GM19455 (cell line): ENCODE data around the gene CCDC197.

Experiments
- ATAC-seq: cut with Tn5 transposase; IDR thresholded peaks from one replicate; pipeline ENCODE4 v1.9.1; 2021; ENCODE audit not compliant: unreplicated experiment

The CCDC197 gene

DNA sequence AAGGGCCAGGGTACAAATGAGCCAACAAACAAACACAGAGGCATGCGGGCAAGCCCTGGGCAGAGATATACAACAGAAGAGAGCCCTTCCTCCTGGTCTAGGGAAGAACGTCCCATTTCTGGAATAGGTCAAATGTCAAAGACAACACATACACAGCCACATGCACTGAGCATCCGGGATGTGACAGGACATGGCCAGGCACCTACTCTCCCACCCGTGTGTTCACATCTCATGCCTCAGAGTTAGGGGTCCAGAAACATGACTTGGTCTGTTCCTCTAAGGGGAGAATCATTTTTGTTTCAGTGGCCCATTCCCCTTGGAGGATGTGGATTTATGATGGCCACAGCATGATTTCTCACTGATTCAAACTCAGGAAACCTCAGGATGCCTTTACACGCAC, 19.9 kb upstream of the CCDC197 start:
- ATAC-seq, result no peak

DNA sequence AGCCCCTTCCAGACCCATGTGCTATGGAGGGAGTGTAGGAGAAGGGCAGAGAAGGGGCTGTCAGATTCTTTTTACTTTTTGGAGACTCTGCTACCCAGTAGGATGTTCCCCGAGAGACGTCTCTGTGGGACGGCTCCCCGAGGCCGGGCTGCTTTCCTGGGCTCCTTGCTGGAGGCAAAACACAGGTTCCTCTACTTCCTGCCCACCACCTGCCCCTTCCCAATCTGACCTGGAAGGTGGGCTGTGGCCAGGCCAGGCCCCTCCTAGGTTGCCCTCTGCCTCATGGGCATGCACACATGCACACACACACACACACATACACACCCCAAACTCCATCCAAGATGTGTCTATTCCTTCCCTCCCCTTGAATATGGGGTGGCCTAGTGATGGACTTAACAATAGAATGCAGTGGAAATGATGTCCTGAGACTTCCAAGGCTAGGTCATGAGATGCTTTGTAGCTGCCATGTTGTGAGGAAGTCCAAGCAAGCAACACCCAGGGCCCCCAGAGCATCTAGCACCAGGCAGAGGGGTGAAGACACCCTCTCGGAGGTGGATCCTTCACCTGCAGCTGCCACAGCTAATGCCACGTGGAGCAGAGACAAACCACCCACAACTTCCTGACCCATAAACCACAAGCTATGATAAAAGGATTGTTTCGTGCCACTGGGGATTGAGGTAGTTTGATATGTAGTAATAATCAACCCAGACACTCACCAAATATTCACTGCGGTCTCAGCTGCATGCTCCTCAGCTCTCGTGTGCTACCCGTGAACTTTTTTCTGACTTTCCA, 19.1 kb upstream of the CCDC197 start:
- no peak for ATAC-seq

DNA sequence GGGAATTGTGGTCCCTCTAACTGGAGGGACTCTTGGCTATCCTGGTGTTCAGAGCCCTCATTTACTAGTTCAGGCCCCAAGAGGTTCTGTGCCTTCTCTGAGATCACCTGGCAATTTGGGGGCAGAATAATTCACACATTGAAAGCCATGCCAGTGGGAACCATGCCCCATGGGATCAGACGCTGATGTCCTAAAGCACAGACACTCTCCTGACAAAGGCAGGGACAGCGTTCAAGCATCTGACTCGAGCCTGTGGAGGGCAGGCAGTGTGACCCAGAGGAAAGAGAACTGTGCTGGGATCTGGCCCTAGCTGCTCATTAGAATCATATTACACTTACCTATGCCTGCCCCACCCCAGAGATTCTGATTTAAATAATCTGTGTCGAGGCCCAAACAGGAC, 18.4 kb upstream of the CCDC197 start:
- no peak for ATAC-seq

DNA sequence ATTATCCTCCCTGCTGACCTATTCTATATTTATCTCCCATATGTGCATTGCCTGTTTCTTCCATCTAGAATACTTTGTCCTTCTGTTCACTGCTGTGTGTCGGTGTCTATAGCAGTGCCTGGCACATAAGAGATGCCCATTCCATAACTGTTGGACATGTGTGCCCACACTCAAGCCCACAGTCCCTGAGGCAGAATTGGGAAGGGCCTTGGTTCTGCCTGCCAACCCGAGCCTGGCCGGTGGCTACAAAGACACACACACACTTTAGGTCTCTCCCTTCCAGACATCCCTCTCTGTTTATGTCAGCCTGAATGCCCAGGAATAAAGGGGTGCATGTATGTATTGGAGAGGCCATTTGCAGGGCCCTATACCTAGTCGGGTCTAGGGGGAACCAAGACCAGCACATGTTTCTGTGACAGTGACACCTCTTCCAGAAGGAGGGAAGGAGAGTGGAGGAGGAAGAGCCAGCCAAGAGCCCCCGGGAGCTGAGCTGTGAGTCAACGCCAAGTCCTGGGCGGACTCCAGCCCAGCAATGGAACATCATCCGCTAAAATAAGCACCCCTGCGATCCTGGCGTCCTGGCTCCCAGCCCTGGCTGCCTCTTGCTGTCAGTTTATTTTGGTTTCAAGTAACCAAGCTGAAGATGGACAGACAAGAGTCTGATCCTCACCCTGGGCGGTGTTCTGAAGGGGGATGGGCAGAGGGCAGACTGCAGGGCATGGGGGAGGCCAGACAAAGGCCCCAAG, 16.5 kb upstream of the CCDC197 start:
- ATAC-seq, result no peak

DNA sequence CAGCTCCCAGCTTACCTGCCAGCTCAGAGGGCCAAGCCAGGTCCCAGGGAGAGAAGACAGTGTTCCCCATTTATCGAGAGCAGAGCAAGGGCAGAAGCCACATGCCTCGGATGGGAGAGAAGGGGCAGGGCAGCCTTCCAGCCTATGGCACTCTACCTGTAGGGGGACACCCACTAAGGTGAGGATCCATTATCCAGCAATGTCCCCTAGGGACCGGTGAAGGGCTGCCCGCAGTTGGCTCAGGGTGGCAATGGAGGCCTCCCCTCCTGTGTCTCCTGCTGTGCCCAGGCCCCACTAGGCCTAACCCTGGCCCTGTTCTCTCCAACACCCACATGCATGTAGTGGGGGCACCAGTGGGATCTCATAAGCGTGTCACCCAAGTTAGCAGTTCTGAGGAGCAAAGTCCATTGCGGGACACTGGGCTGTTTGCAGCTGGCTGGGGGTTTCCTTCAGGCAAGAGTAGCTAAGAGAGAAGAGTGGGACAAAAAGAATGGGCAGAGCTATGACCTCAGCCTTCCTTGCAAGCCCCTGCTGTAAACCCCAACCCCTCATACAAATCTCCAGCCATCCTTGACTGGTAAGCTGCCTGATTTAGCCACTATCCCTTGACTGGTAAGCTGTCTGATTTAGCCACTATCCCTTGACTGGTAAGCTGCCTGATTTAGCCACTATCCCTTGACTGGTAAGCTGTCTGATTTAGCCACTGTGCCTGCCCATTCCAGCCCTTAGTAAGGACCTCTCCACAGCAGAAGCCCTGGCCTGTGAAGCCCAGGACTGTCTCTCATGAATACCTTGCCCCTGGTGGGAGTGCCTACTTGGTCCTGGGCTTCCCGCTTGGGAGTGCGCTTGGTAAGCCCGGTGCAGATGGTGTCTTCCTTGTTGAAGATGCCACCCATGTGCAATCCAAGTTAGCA, 15.5 kb upstream of the CCDC197 start:
- no peak for ATAC-seq

DNA sequence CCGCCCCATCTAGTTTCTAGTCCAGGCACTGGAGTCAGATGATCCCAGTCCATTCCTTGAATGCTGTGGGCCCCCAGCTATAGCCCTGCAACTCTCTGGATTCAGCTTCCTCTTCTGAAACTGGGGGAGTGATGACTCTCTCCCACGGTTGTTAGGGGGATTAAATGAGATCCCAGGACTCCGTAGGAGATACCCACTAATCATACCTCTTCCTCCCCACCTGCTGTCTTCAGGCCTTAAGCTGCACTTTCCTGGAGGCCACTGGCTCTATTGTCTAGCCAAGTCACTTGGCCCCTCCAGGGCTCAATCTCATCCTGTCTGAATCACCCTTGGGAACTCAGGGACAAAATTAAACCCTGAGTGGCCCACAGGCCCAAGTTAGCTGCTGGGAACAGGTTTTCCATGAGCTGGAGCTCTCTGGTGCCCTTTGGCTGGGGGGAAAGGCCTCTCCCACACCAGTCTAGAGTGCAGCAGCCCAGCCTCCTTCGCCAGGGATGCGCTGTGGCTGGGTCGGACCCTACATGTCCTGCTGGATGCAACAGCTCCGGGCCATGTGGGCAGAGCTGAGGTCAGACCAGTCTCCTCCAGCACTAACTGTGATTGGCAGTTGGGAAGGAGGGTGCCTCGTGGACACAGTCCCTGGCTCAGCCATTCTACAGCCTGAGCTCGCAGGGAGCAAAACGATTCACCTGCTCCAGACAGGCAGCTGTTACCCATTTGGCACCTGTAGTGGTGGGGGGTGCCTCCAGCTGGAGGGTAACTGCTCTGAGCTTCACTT, 14.7 kb upstream of the CCDC197 start:
- ATAC-seq, result no peak

DNA sequence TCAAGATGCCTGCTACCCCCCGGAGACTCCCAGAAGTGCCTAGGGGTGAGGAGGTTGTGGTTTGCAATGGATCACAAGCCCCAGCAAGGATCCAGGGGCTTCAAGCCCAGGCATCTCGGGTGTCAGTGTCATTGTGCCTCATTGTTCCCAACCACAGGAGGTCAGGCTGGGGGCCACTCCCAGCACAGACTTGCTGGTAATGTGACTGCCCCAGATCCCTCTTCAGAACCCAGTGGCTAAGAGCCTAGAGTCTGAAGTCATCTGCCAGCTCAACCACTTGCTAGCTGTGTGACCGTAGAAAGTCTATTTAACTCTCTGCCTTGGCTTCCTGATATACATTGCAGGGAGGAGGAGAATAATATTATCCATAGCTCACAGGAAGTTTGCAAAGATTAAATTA, 13.0 kb upstream of the CCDC197 start:
- no peak for ATAC-seq

DNA sequence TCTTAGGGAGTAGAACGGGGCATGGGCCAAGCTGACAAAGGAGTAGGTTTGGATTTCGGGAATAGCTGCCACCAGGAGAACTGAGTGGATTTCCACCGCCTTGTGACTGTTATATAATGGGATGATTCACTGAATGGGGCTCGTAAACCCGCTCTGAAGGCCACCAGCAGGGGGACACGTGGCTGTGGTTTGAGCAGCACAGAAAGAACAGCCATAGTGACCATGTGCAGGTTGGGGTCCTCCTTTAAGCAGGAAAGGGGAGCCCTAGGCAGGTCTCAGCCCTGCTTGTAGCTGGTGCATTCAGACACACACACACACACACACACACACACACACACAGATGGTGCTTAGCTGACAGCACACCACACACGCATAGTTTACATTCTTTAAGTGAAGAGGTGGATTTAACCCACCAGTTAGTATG, 12.1 kb upstream of the CCDC197 start:
- ATAC-seq, result no peak

DNA sequence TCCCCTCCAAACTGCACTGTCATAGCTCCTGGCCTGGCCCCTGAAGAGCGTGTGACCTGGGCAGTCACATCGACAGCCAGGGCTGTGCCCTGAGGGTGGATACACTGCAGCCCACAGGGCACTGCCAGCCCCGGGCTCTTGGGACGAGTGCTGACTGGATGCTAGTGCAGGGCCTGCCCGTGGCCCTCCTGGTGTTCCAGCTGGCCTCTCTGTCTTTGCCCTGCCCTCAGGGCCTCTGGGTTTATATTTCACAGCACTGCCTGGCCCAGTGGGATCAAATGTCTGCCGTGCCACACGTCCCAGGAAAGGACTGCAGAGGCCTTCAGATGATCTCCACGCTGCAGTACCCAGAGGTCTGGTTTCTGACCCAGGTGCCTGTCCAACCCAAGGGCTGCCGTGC, 10.1 kb upstream of the CCDC197 start:
- no peak for ATAC-seq

DNA sequence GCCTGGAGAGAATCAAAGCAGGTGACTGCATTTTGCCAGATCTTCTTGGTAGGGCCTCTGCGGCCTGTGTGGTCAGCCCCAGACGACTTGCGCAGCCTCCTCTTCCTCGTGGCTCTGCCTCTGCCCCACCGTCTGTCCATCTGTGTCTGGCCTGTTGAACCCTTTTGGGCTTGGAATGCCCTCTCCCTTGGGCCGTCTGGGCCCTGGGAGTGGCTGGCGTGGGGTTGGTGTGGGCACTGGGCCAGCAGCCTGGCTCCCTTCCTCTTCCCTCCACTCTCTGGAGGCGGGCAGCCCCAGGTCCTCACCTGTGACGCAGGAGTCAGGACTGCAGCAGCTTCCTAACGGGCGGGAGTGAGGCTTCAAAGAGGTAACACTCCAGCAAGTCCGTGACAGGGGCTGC, 9.7 kb upstream of the CCDC197 start:
- ATAC-seq, result no peak

DNA sequence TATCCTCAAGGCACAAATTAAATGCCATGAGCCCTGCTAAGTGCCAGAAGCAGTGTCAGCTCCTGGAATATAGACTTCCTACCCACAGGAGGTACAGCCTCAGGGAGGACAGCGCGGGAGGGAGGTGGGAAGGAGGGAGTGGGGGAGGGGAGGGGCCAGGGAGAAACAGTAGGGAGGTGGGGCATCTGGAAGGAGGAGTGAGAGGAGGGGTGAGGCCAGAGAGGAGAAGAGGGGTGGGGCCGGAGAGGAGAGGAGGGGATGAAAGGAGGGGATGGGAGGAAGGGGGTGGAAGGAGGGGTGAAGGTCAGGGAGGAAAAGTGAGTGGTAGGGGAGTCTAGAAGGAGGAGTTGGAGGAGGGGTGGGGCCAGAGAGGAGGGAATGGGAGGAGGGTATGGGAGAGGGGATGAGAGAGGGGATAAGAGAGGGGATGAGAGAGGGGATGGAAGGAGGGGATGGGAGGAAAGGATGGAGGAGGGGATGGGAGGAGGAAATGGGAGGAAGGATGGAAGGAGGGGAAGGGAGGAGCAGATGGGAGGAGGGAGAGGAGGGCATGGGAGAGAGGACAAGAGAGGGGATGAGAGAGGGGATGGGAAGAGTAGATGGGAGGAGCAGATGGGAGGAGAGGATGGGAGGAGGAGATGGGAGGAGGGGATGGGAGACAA, 9.2 kb upstream of the CCDC197 start:
- no peak for ATAC-seq

DNA sequence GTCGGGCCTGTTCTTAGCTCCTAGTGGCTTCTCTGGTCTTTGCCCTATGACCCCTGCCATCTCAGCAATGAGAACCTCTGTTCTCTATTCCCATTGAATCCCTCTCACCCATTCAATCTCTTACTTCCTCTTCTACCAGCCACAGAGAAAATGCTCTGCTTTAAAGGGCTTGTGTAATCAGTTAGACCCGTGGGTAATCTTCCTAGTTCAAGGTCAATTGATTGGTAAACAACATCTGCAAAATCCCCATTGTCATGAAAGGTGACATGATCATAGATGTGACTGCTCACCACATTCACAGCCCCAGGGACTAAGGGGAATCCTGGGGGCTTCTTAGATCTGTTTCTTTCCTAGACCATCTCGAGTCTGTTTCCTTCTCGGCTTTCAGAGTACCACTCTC, 7.2 kb upstream of the CCDC197 start:
- ATAC-seq, result no peak

DNA sequence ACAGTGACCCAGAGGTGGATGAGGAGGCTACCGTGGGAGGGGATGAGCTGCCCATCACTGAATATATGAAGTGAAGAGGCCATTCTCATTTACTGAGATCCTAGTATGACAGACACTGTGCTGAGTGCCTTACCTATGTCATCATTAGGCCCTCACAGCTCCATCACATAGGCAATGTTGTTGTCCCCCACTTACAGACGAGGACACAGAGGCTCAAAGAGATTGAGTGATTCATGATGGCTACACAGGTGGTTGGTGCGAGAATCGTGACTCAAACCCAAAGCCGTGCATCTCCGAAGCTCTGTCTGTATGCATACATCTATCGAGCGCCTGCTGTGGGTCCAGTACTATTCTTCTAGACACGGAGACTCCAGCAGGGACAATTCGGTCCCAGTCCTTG, 5.9 kb upstream of the CCDC197 start:
- no peak for ATAC-seq

DNA sequence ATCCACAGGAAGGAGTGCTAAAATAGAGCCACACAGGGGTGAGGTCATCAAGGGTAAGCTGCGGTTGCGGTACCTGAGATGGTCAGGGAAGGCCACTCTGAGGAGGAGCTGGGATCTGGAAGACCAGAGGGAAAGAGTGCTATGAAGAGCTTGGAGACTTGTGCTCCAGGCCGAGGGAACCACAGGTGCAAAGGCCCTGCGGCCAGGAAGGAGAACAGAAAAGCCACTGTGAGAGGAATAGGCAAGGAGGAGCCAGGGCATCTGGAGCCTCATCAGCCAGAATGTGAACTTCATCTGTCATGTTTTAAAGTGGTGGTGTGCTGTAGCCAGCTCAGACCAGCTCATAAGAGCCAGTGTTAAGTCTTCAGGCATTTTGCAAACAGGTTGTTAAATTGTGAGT, 5.5 kb upstream of the CCDC197 start:
- ATAC-seq, result no peak

DNA sequence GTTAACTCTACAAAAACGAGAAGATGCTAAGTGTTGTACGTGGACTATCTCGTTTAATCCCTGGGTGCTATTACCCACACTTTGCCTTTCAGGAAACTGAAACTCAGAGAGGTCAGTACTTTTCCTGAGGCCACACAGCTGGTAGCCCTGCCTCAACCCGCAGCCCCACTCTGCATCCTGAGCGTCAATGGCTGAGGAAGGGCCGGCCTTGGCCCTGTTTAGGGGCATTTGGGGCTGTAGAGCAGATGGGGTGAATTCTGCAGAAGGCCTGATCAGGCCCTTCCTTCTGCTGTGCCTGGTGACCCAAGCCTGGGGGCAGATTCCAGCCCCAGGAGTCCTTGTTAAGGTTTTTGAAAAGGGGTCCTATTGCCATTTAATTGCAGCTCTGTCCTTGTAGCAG, 3.7 kb upstream of the CCDC197 start:
- ATAC-seq, result no peak

DNA sequence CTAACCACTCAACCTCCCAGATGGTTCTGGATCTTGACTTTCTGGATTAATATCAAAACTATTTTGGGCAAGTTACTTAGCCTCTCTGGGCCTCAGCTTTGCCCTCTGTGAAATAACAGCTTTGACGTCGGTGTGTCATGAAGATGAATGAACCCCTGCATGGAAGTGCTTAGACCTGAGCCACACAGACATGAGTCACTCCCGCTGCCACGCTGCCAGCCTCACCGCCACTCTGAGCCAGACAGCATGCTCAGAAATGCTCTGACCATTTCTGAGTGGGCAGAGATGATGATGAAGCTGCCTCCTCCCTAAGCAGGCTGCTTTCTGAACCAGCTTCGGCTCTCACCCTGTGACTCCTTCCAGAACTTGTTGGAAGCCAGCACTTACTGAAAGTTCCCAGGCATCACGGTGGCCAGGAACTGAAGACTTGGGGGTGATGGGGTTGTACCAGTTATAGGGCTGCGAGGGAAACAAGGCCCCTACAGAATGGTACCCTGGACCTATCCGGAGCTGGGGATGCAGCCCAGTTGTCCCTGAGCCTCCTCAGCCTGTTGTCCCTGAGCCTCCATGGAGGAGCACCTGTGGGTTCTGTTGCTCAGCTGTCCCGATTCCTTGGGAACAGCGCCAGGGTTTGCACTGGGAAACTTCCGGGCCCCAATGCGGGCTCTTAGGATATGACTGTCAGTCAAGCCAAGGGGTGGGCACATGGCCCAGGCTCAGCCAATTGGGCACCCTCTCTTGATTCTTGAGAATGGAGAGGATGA, 2.0 kb upstream of the CCDC197 start:
- ATAC-seq, result no peak

DNA sequence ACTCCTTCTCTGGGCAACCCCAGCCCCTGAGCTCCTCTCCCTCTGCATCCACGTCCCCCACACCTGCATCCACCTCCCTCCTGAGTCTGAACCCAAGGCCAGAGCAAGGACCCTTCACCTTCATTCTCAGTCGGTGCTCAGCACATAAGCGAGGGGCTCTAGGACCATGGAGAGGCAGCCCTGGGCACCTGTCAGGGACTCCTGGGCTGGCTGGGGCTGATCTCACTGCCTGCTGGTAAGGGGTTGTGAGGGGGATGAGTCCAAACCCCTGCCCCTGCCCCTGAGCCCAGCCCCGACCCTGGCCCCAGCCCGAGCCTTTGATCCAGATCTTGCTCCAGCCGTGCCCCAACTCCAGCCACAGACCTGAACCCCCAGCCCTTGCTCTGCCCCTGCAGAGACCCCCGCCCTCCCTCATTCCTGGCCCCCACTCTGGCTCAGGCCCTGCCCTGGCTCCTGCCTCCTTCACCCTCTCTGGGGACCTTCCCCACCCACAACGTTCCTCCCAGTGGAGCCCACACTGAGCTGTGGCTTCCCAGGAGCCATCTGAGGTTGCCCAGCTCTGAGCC, 888 bp upstream of the CCDC197 start:
- no peak for ATAC-seq

DNA sequence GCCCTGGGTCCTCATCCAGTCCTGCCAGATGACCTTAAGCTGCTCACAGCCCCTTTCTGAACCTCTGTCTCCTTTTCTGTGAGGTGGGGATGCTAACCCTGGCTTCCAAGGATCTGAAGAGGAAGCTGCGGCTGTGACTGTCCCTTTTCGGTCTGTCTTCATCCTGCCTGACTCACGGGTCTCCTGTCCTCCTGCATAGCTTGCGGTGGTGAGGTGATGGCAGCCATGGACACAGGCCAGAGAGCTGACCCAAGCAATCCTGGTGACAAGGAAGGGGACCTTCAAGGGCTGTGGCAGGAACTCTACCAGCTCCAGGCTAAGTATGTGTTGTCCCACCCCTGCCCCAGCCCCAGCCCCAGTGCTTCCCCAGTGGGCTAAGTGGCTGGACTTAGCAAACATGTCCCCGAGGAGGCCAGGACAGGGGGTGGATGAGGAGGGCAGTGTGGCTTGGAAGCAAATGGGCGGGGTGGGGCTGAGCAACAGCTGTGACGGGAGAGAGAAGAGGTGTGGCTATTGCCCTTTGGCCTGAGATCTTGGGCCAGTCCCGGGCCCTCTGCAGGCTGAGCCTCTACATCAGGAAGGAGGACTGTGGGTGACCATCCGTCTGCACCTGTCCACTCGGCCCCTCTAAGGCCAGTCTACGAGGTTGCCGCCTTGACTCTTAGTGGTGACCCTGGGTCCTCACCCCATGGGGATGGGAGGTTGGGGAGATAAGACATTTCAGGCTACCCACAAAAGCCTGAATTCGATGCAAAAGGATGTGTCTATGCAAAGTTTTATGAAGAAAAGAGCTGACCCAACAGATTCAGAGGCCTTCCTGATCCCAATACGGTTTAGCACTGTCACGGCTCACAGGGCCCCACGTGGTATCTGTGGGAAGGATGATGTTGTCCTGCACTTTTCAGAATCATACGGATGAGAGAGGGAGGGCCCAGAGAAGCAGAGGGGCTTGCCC, 1.1 kb downstream of the CCDC197 start:
- ATAC-seq, result no peak
